ENCODE results near the gene URB1.
A peak's percentile ranks its signal among the peaks of the same experiment; 100 is the strongest.

The URB1 gene

DNA sequence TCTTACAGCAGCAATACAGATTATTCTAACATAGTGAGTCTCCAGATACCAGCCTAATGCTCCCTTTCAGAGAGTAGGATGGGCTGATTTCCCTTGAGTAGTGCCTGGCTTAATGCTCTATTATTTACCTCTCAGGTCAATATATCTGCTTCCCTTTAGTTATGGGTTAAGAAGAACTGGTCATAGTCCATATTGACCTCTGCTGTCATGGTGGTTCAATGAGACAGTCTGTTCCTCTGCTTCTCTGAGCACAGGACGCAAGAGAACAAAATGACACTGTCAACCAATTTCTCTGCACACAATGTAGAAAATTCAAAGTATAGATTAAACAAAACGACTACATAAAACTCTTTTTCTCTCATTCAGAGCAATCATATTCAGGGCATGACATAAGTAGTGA lies 91.2 kb downstream of the URB1 start:
- H3K9ac ChIP-seq (ENCODE audit: low read depth in 1 of 2, low read length in 2 of 2), result no peak overlapping the region
- H3K4me3 ChIP-seq (ENCODE audit: low read depth in 1 of 2, low read length in 2 of 2), result no peak overlapping the region
- H3K9me3 ChIP-seq (ENCODE audit: control insufficient read depth in 1 of 2, low read length in 2 of 2), result peaks cover 0 to 3% of the 10 kb centered on the region in 2 donors
- no peaks in the 10 kb centered on the region for H3K27me3 ChIP-seq (ENCODE audit: control insufficient read depth in 1 of 2, insufficient read depth in 2 of 2, low read length in 2 of 2)
- peaks cover 0 to 6% of the 10 kb centered on the region in 2 donors for H3K36me3 ChIP-seq (ENCODE audit: control insufficient read depth in 1 of 2, insufficient read depth in 2 of 2, low read length in 2 of 2)
- no peak overlapping the region for H3K27ac ChIP-seq (ENCODE audit: low read depth, low read length)
- no peaks in the 10 kb centered on the region for H3K4me1 ChIP-seq (ENCODE audit: control insufficient read depth in 1 of 2, insufficient read depth in 2 of 2, low read length in 2 of 2)

DNA sequence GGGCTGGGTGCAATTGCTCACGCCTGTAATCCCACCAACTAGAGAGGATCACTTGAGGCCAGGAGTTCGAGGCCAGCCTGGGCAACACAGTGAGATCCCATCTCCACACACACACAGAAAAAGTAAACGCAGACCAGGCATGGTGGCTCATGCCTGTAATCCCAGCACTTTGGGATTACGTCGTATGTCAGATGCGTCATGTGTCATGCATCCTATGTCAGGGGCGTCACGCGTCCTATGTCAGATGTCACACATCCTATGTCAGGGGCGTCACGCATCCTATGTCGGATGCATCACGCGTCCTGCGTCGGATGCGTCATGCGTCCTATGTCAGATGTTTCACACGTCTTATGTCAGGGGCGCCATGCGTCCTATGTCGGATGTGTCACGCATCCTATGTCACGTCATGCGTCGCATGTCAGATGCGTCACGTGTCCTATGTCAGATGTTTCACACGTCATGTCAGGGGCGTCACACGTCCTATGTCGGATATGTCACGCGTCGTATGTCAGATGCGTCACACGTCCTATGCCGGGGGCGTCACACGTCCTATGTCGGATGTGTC lies 92.6 kb downstream of the URB1 start:
- no peak overlapping the region for H3K27ac ChIP-seq (ENCODE audit: low read depth, low read length)
- H3K9me3 ChIP-seq (ENCODE audit: control insufficient read depth in 1 of 2, low read length in 2 of 2), result peaks cover 0 to 3% of the 10 kb centered on the region in 2 donors
- H3K27me3 ChIP-seq (ENCODE audit: control insufficient read depth in 1 of 2, insufficient read depth in 2 of 2, low read length in 2 of 2), result no peaks in the 10 kb centered on the region
- H3K9ac ChIP-seq (ENCODE audit: low read depth in 1 of 2, low read length in 2 of 2), result no peak overlapping the region
- H3K4me3 ChIP-seq (ENCODE audit: low read depth in 1 of 2, low read length in 2 of 2), result no peak overlapping the region
- H3K36me3 ChIP-seq (ENCODE audit: control insufficient read depth in 1 of 2, insufficient read depth in 2 of 2, low read length in 2 of 2), result peaks cover 0 to 6% of the 10 kb centered on the region in 2 donors
- no peaks in the 10 kb centered on the region for H3K4me1 ChIP-seq (ENCODE audit: control insufficient read depth in 1 of 2, insufficient read depth in 2 of 2, low read length in 2 of 2)

DNA sequence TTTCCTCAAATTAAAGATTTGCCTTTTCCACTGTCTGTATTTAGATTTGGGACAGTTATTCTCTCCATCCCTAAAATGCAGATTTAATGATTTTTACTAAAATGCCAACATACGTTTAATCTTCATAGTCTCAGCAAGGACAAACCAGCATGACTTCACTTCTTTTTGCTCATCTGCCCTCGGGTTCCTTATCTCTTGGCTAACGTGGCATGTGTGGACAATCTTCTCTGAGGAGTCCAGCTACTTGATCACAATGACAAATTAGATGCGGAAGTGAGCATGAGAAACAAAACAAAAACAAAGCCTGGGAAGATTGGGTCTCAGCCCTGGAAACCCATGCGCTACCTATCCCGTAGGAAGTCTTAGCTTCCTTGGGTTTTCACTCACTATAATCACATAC lies 93.1 kb downstream of the URB1 start:
- Histone ChIP-seq H3K36me3 (ENCODE audit: control insufficient read depth in 1 of 2, insufficient read depth in 2 of 2, low read length in 2 of 2) (peaks cover 0 to 6% of the 10 kb centered on the region in 2 donors), H3K27ac (ENCODE audit: low read depth, low read length) (no peak overlapping the region), H3K4me3 (ENCODE audit: low read depth in 1 of 2, low read length in 2 of 2) (no peak overlapping the region), H3K27me3 (ENCODE audit: control insufficient read depth in 1 of 2, insufficient read depth in 2 of 2, low read length in 2 of 2) (no peaks in the 10 kb centered on the region), H3K4me1 (ENCODE audit: control insufficient read depth in 1 of 2, insufficient read depth in 2 of 2, low read length in 2 of 2) (no peaks in the 10 kb centered on the region), H3K9me3 (ENCODE audit: control insufficient read depth in 1 of 2, low read length in 2 of 2) (peaks cover 0 to 3% of the 10 kb centered on the region in 2 donors), H3K9ac (ENCODE audit: low read depth in 1 of 2, low read length in 2 of 2) (no peak overlapping the region)

DNA sequence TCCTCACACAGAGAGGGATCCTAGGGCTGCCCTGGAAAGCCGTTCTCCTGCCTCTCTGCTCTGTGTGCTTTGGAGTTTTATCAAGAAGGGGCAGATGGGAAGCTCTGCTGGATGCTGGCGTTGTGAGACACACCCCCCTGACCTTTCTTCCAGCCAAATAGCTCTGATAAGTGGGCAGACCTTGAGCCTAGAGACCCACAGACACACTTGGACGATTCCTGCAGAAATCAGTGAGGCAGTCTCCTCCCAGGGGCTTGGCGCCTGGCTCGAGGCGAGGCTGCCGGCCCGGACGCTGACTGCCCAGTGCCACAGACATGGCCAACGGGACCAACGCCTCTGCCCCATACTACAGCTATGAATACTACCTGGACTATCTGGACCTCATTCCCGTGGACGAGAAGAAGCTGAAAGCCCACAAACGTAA lies 94.1 kb downstream of the URB1 start, which contains the start of gene MRAP:
MRAP (plus strand) TSS at position 198 of the 424 bp plus-strand sequence; CDS start at position 315, 117 bp downstream.
- H3K9me3 ChIP-seq (ENCODE audit: control insufficient read depth in 1 of 2, low read length in 2 of 2), result peaks cover 0 to 3% of the 10 kb centered on the region in 2 donors
- peaks cover 0 to 6% of the 10 kb centered on the region in 2 donors for H3K36me3 ChIP-seq (ENCODE audit: control insufficient read depth in 1 of 2, insufficient read depth in 2 of 2, low read length in 2 of 2)
- H3K4me3 ChIP-seq (ENCODE audit: low read depth in 1 of 2, low read length in 2 of 2), result no peak within 1 kb of the TSS
- H3K27ac ChIP-seq (ENCODE audit: low read depth, low read length), result no peak within 1 kb of the TSS
- no peaks in the 10 kb centered on the region for H3K4me1 ChIP-seq (ENCODE audit: control insufficient read depth in 1 of 2, insufficient read depth in 2 of 2, low read length in 2 of 2)
- H3K9ac ChIP-seq (ENCODE audit: low read depth in 1 of 2, low read length in 2 of 2), result no peak within 1 kb of the TSS
- no peaks in the 10 kb centered on the region for H3K27me3 ChIP-seq (ENCODE audit: control insufficient read depth in 1 of 2, insufficient read depth in 2 of 2, low read length in 2 of 2)

DNA sequence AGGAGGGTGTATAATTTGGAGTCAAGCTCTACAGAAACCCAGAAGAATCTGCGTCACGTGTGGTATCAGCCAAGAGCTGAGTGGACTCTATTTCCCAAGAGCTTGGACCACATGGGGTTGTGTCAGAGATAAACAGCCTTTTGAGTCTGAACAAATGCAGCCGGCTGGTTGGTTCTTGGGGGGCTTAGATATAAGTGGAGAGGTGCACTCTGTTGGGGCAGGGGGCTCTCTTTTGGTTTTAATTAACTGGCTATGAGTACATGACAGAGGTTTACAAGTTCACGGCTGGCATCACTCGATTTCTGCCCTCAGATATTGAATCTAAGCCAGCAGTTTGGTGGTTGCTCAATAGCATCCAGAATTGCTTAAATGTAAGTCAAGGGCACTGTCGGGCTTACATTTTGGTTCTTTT lies 94.7 kb downstream of the URB1 start:
- no peak overlapping the region for H3K27ac ChIP-seq (ENCODE audit: low read depth, low read length)
- no peak overlapping the region for H3K4me3 ChIP-seq (ENCODE audit: low read depth in 1 of 2, low read length in 2 of 2)
- H3K9me3 ChIP-seq (ENCODE audit: control insufficient read depth in 1 of 2, low read length in 2 of 2), result peaks cover 0 to 3% of the 10 kb centered on the region in 2 donors
- no peaks in the 10 kb centered on the region for H3K4me1 ChIP-seq (ENCODE audit: control insufficient read depth in 1 of 2, insufficient read depth in 2 of 2, low read length in 2 of 2)
- H3K27me3 ChIP-seq (ENCODE audit: control insufficient read depth in 1 of 2, insufficient read depth in 2 of 2, low read length in 2 of 2), result no peaks in the 10 kb centered on the region
- H3K36me3 ChIP-seq (ENCODE audit: control insufficient read depth in 1 of 2, insufficient read depth in 2 of 2, low read length in 2 of 2), result peaks cover 0 to 6% of the 10 kb centered on the region in 2 donors
- H3K9ac ChIP-seq (ENCODE audit: low read depth in 1 of 2, low read length in 2 of 2), result no peak overlapping the region

DNA sequence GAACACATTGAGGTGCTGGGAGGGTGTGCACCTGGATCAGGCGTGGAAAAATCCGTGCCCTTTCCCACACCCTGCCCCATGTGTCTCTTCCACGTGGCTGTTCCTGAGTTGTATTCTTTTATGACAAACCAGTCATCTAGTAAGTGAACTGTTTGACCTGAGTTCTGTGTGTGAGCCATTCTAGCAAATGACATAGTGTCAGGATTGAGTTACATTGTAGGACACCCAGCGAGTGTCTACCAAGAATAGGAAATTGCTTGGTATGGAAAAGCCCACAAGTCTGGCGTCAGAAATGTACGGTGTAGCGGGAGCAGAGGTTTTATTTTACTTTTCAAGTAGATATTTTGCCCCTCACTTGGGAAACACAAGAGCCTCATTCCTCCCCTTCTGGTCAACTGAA lies 95.4 kb downstream of the URB1 start:
- Histone ChIP-seq H3K4me3 (ENCODE audit: low read depth in 1 of 2, low read length in 2 of 2) (no peak overlapping the region), H3K9me3 (ENCODE audit: control insufficient read depth in 1 of 2, low read length in 2 of 2) (peaks cover 0 to 3% of the 10 kb centered on the region in 2 donors), H3K36me3 (ENCODE audit: control insufficient read depth in 1 of 2, insufficient read depth in 2 of 2, low read length in 2 of 2) (peaks cover 0 to 6% of the 10 kb centered on the region in 2 donors), H3K27ac (ENCODE audit: low read depth, low read length) (no peak overlapping the region), H3K4me1 (ENCODE audit: control insufficient read depth in 1 of 2, insufficient read depth in 2 of 2, low read length in 2 of 2) (no peaks in the 10 kb centered on the region), H3K27me3 (ENCODE audit: control insufficient read depth in 1 of 2, insufficient read depth in 2 of 2, low read length in 2 of 2) (no peaks in the 10 kb centered on the region), H3K9ac (ENCODE audit: low read depth in 1 of 2, low read length in 2 of 2) (no peak overlapping the region)

DNA sequence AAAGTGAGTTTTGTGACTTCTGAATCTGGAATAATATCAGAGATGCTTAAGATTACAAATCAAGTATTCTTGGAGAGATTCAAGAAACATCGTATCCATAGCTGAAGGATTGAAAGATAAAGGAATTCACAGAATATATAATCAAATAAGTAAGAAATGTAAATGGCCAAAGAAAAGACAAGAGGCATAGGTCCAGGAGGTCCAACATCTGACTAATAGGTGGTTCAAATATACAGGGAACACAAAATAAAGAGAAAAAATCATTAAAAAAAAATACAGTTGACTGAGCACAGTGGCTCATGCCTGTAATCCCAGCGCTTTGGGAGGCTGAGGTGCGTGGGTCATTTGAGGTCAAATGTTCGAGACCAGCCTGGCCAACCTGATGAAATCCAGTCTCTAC lies 107.3 kb downstream of the URB1 start:
- Histone ChIP-seq H3K27ac (ENCODE audit: low read depth, low read length) (no peak overlapping the region), H3K27me3 (ENCODE audit: control insufficient read depth in 1 of 2, insufficient read depth in 2 of 2, low read length in 2 of 2) (no peaks in the 10 kb centered on the region), H3K9me3 (ENCODE audit: control insufficient read depth in 1 of 2, low read length in 2 of 2) (no peaks in the 10 kb centered on the region), H3K4me3 (ENCODE audit: low read depth in 1 of 2, low read length in 2 of 2) (no peak overlapping the region), H3K36me3 (ENCODE audit: control insufficient read depth in 1 of 2, insufficient read depth in 2 of 2, low read length in 2 of 2) (no peaks in the 10 kb centered on the region), H3K4me1 (ENCODE audit: control insufficient read depth in 1 of 2, insufficient read depth in 2 of 2, low read length in 2 of 2) (no peaks in the 10 kb centered on the region), H3K9ac (ENCODE audit: low read depth in 1 of 2, low read length in 2 of 2) (no peak overlapping the region)

DNA sequence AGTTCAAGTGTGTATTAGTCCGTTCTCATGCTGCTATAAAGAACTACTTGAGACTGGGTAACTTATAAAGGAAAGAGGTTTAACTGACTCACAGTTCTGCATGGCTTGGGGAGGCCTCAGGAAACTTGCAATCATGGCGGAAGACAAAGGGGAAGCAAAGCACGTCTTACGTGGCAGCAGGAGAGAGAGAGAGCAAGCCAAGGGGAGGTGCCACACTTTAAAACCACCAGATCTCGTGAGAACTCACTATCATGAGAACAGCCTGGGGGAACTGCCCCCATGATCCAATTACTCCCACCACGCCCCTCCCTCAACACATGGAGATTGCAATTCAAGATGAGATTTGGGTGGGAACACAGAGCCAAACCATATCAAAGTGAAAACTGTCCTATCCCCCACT lies 109.8 kb downstream of the URB1 start:
- Histone ChIP-seq H3K27me3 (ENCODE audit: control insufficient read depth in 1 of 2, insufficient read depth in 2 of 2, low read length in 2 of 2) (no peaks in the 10 kb centered on the region), H3K9ac (ENCODE audit: low read depth in 1 of 2, low read length in 2 of 2) (no peak overlapping the region), H3K9me3 (ENCODE audit: control insufficient read depth in 1 of 2, low read length in 2 of 2) (no peaks in the 10 kb centered on the region), H3K36me3 (ENCODE audit: control insufficient read depth in 1 of 2, insufficient read depth in 2 of 2, low read length in 2 of 2) (no peaks in the 10 kb centered on the region), H3K4me3 (ENCODE audit: low read depth in 1 of 2, low read length in 2 of 2) (no peak overlapping the region), H3K4me1 (ENCODE audit: control insufficient read depth in 1 of 2, insufficient read depth in 2 of 2, low read length in 2 of 2) (peaks cover 10 to 14% of the 10 kb centered on the region in 2 donors), H3K27ac (ENCODE audit: low read depth, low read length) (no peak overlapping the region)

DNA sequence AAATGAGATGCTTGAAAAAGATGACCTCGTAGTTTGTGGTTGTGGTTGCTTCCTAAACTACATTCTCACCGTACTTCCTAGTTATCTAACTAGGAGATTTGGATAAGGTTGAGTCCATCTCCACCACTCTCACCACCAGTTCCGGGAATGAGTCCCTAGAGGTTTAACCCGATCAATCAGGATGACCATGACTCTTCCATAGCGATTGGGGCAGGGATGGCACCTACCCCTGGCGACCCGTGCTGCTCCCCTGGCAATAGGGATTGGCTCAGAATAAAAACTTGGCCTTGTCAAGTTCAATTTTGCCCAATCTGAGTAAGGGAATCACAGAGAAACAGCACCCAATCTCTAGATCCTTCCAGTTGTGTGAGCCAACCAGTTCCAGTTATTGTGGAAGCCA lies 111.3 kb downstream of the URB1 start:
- H3K27me3 ChIP-seq (ENCODE audit: control insufficient read depth in 1 of 2, insufficient read depth in 2 of 2, low read length in 2 of 2), result no peaks in the 10 kb centered on the region
- no peak overlapping the region for H3K4me3 ChIP-seq (ENCODE audit: low read depth in 1 of 2, low read length in 2 of 2)
- H3K4me1 ChIP-seq (ENCODE audit: control insufficient read depth in 1 of 2, insufficient read depth in 2 of 2, low read length in 2 of 2), result peaks cover 13 to 17% of the 10 kb centered on the region in 2 donors
- H3K27ac ChIP-seq (ENCODE audit: low read depth, low read length), result no peak overlapping the region
- no peak overlapping the region for H3K9ac ChIP-seq (ENCODE audit: low read depth in 1 of 2, low read length in 2 of 2)
- no peaks in the 10 kb centered on the region for H3K9me3 ChIP-seq (ENCODE audit: control insufficient read depth in 1 of 2, low read length in 2 of 2)
- H3K36me3 ChIP-seq (ENCODE audit: control insufficient read depth in 1 of 2, insufficient read depth in 2 of 2, low read length in 2 of 2), result no peaks in the 10 kb centered on the region

DNA sequence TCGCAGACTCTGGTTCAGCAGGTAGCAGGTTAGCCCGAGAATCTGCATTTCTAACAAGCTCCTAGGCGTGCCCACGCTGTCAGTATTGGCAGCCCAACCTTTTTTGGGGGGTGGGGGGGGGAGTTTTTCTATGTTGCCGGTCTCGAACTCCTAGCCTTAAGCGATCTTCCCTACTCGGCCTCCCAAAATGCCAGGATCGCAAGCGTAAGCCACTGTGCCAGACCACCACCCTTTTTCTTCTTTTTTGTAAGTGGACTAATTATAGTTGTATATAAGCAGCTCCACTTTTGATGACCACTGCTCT lies 113.5 kb downstream of the URB1 start:
- Histone ChIP-seq H3K9me3 (ENCODE audit: control insufficient read depth in 1 of 2, low read length in 2 of 2) (no peaks in the 10 kb centered on the region), H3K4me3 (ENCODE audit: low read depth in 1 of 2, low read length in 2 of 2) (peak overlapping the region; percentile 78 to 100), H3K9ac (ENCODE audit: low read depth in 1 of 2, low read length in 2 of 2) (peak overlapping the region; percentile 7 to 44)

More for the DNA sequence above, 113.5 kb downstream of the URB1 start:
- H3K27me3 ChIP-seq (ENCODE audit: control insufficient read depth in 1 of 2, insufficient read depth in 2 of 2, low read length in 2 of 2), result no peaks in the 10 kb centered on the region
- H3K27ac ChIP-seq (ENCODE audit: low read depth, low read length), result no peak overlapping the region
- H3K4me1 ChIP-seq (ENCODE audit: control insufficient read depth in 1 of 2, insufficient read depth in 2 of 2, low read length in 2 of 2), result peaks cover 13 to 17% of the 10 kb centered on the region in 2 donors
- no peaks in the 10 kb centered on the region for H3K36me3 ChIP-seq (ENCODE audit: control insufficient read depth in 1 of 2, insufficient read depth in 2 of 2, low read length in 2 of 2)
